WERI-Rb-1 (cell line): ENCODE measurements around the gene RALBP1.
A peak's percentile ranks its signal among the peaks of the same experiment; 100 is the strongest.
"Not testable (repeated sequence)": the region's sequence is repeated elsewhere in the genome, so short reads cannot be mapped to it uniquely, and the experiment has no call there.

Experiments
- DNase-seq: peaks from one replicate; pipeline ENCODE4 v3.0.0-alpha.2; 2020
- H3K27ac ChIP-seq: fragments of 250-450 bp; sonication (Bioruptor Pico); 2 replicates; pipeline ENCODE4 v1.5.1; 2020; ENCODE audit warnings: mild to moderate bottlenecking, moderate library complexity
- H3K27me3 ChIP-seq: fragments of 250-450 bp; sonication (Bioruptor Pico); 2 replicates; pipeline ENCODE4 v1.5.1; 2021; ENCODE audit warnings: mild to moderate bottlenecking, low read depth, moderate library complexity; ENCODE audit not compliant: insufficient read depth, severe bottlenecking
- H3K36me3 ChIP-seq: fragments of 250-450 bp; sonication (Bioruptor Pico); 2 replicates; pipeline ENCODE4 v1.5.1; 2020; ENCODE audit warnings: mild to moderate bottlenecking, moderate library complexity
- H3K4me3 ChIP-seq: 2 replicates; pipeline ENCODE4 v1.5.1; 2011; ENCODE audit warnings: low read depth, mild to moderate bottlenecking, control low read depth, low read length
- H3K9me3 ChIP-seq: fragments of 250-450 bp; sonication (Bioruptor Pico); 2 replicates; pipeline ENCODE4 v1.5.1; 2021; ENCODE audit warnings: mild to moderate bottlenecking, moderate library complexity; ENCODE audit not compliant: severe bottlenecking
- CTCF ChIP-seq: IDR thresholded peaks from 2 replicates; pipeline ENCODE4 v1.5.1; 2011; ENCODE audit warnings: low read depth, mild to moderate bottlenecking, control low read depth, inconsistent platforms, low read length

Gene RALBP1

DNA sequence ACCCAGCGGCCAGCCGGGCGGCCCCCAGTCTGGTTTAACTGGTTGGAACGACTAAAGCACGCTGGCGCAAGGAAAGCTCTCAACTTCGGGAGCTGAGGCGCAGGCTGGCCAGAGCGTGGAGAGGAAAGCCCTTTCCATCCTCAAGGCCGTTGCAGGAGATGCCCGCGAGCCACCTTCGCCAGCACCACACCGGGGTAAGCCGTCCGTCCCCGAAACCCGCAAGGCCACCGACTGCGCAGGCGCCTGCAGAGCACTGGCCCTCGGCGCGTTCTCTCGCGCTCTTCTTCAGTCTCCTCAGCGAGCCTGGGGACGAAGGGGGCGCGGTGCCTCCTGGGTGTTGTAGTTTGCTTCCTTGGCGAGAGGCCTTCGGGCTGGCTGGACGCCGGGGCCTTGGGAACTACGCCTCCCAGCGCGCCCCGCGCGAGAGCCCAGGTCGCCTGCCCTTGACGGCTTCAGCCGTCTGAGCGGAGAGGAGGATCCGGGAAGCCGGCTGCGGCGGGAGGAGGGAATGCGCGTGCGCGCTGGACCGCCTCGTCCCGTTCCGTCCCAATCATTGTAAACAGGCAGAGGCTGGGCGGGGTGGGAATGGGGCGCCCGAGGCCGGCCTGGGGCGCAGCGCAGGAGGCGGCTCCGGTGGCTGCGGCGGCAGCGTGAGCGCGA lies at the start of gene RALBP1:
RALBP1 (plus strand) TSS at position 531 of the 660 bp plus-strand sequence. CDS start 37,533 bp downstream, outside the sequence.
- Histone ChIP-seq H3K36me3 (peaks cover 8% of the 10 kb centered on the region), H3K9me3 (no peaks in the 10 kb centered on the region), H3K27ac (peak within 1 kb of the TSS; percentile 86), H3K27me3 (no peaks in the 10 kb centered on the region), H3K4me3 (peak within 1 kb of the TSS; percentile 87)
- 0 out of 2 replicates have a peak, but pooled peaks have one; percentile 11 for TF ChIP-seq CTCF
- peak; percentile 99 for DNase-seq

- Histone ChIP-seq H3K27ac (peak overlapping the region; percentile 29), H3K36me3 (no peaks in the 10 kb centered on the region), H3K9me3 (peaks cover 9% of the 10 kb centered on the region), H3K4me3 (no peak overlapping the region), H3K27me3 (no peaks in the 10 kb centered on the region)
- no peak for TF ChIP-seq CTCF
- DNase-seq, result no peak
Measured at GRCh38 chr18:9426753-9427152, 48.6 kb upstream of the RALBP1 start.

DNA sequence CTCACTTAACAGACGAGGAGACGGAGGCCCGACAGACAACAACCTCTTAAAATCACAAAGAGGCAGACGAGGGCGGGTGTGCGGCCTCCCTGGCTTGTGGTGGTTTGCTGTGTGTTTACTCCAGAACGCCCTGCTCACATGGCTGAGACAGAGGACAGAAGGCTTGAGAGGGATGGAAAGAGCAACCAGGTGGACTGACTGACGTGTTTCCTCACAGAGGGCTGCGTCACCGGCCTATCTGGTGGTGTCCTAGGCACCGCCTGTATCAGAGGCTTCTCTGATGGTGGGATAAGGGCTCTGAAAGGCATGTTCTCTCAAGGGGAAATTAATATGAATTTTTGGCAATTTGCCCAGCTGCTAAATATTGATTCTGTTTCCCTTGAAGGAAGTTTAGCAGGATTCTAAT lies 47.0 kb upstream of the RALBP1 start:
- H3K9me3 ChIP-seq, result peaks cover 9% of the 10 kb centered on the region
- no peaks in the 10 kb centered on the region for H3K36me3 ChIP-seq
- TF ChIP-seq CTCF, result no peak
- H3K27ac ChIP-seq, result no peak overlapping the region
- no peak overlapping the region for H3K4me3 ChIP-seq
- H3K27me3 ChIP-seq, result no peaks in the 10 kb centered on the region
- DNase-seq, result no peak

DNA sequence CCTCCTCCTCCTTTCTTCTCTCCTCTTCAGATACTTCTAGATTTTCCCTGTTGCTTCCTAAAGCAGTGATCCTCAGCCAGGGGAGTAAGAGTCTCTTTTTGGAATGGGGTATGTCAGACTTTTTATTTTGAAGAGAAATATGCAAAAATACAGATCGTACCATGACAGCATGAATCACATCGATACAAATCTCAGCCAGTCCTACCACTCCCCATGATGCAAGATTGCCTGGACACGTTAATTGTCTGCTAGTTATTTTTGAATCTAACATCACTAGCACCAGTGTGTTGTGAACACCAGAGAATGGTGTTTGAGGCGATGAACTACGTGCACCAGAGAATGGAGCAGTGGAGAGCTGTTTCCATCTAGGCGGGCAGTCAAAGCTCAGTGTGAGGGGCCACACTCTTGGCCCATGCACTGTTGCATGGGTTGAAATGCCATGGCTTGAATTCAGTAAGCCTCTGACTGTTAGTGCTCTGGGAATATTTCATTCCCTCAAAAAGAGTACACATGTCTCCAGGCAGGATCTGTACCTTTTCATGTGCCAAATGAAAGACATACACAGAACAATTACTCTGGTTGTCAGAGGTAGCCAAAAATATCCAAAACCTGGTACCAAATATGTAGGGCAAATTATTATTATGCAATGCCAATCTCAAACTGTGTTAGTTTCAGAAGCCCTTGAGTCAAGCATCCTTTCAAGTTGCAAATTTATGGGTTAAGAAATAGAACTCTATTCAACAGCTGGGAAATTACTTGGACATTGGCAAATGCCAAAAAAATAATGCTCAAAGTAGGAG lies 46.3 kb upstream of the RALBP1 start:
- no peak overlapping the region for H3K4me3 ChIP-seq
- no peak for DNase-seq
- H3K9me3 ChIP-seq, result peaks cover 9% of the 10 kb centered on the region
- H3K36me3 ChIP-seq, result no peaks in the 10 kb centered on the region
- TF ChIP-seq CTCF, result no peak
- H3K27me3 ChIP-seq, result no peaks in the 10 kb centered on the region
- no peak overlapping the region for H3K27ac ChIP-seq

DNA sequence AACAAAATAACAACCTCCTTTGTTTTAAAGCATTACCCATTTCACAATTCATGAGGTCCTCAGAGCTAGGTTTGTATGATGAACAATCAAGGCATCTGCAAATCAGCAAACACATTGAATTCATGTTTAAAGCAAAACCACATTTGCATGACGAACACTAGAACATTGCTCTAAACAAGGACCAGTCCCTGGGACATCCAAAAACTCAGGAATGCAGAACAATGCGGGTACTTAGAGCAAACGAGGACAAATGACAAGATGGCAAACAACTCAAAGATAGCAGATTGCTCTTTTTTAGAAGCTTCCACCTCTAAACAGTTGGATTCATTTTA lies 45.7 kb upstream of the RALBP1 start:
- H3K9me3 ChIP-seq, result peaks cover 9% of the 10 kb centered on the region
- no peak for DNase-seq
- no peaks in the 10 kb centered on the region for H3K27me3 ChIP-seq
- no peak overlapping the region for H3K27ac ChIP-seq
- no peak overlapping the region for H3K4me3 ChIP-seq
- no peak for TF ChIP-seq CTCF
- no peaks in the 10 kb centered on the region for H3K36me3 ChIP-seq

GRCh38 chr18:9430315-9430714 lies 45.0 kb upstream of the RALBP1 start:
- not testable (repeated sequence) for H3K4me3 ChIP-seq, DNase-seq, H3K36me3 ChIP-seq, H3K27me3 ChIP-seq, H3K27ac ChIP-seq, H3K9me3 ChIP-seq
